ENCODE measurements around the gene TDP2. TPM values are rescaled to one million over a fixed set of nuclear protein-coding genes. Genes with fewer than 3 reads are reported as not detected.

TDP2 gene
- total and polyA plus RNA-seq, 2 donors (not counting 1 experiment from before 2014, with no cell fraction given) = 19.4 to 63.5 TPM

DNA sequence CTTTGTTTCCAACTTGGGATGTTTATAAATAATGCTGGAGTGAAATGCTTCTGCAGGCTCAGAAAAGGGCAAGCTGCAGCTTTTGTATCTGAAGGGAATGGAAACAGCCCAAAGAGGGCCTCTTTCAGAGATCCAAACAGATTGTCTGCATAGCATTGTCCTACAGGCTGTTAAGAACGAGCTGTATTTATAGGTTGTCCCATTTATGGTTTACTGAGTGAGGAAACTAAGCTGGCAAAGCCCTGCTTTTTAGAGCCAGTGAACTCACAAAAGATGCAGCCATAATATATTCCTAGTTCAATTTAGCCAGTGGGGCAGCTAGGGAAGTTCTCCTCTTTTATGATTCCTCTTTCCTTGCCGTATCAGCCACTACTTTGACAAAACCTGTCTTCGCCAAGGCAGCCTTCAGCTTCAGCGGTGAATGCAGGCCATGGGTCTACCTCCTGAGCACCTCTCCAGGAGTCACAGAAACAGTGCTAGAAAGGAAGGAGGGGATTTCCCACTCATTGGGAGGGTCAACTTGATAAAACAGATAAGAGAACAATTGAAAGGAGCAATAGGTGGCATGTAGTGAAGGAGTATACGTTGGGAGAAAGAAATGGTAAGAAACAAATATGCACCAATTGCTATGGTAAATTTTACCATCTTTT lies 35.7 kb downstream of the TDP2 start:
- no peak overlapping the region for H3K27ac Mint-ChIP-seq
- 100% methylated on average over 2 of the region's 5 CpGs for WGBS (ENCODE audit: insufficient coverage)
- intact Hi-C loops (cut with micrococcal nuclease) = no loop called here
- peaks cover 0 to 6% (median 0%) of the 10 kb centered on the region in 4 experiments for H3K27me3 ChIP-seq (replicated peaks in 1 of 4; ENCODE audit: control extremely low read depth in 1 of 4, control insufficient read depth in 3 of 4, insufficient read depth in 4 of 4, low read length in 3 of 4)
- no peak for DNase-seq
- no peak overlapping the region for H3K27ac ChIP-seq (ENCODE audit: low read length in 2 of 2)
- H3K4me3 Mint-ChIP-seq = no peak overlapping the region
- POLR2A ChIA-PET = no interaction called here
- no peaks in the 10 kb centered on the region for H4K20me1 ChIP-seq (ENCODE audit: control insufficient read depth, insufficient read depth, low read length, poor library complexity, severe bottlenecking)
- peaks cover 13% of the 10 kb centered on the region for H3K27me3 Mint-ChIP-seq
- no peaks in the 10 kb centered on the region for H3K79me2 ChIP-seq (ENCODE audit: control insufficient read depth, insufficient read depth, low read length)
- CTCF ChIA-PET = interaction anchor here (0.6 to 1.6 kb wide), 2 partner anchors 49 to 496 kb away, joined by 3 to 5 read pairs; no protein-coding TSS in a partner anchor
- H2AFZ ChIP-seq (ENCODE audit: insufficient read depth, low read depth, low read length, poor library complexity, severe bottlenecking) = no peak overlapping the region
- H3K4me3 ChIP-seq (ENCODE audit: control extremely low read depth in 1 of 5, extremely low read depth in 1 of 5, insufficient read depth in 1 of 5, low read depth in 2 of 5, low read length in 4 of 5) = no peak overlapping the region
- H3K4me1 Mint-ChIP-seq = no peaks in the 10 kb centered on the region
- no peaks in the 10 kb centered on the region for H3K4me1 ChIP-seq (ENCODE audit: control insufficient read depth in 2 of 2, insufficient read depth in 2 of 2, low read length in 2 of 2)
- no peaks in the 10 kb centered on the region for H3K9me3 Mint-ChIP-seq (ENCODE audit: insufficient read depth)
- no peaks in the 10 kb centered on the region for H3K36me3 ChIP-seq (replicated peaks in 1 of 2; ENCODE audit: control extremely low read depth in 1 of 2, control insufficient read depth in 1 of 2, extremely low read depth in 1 of 2, insufficient read depth in 2 of 2, low read length in 1 of 2)
- no peak overlapping the region for H3K9ac ChIP-seq (ENCODE audit: low read length)
- TF ChIP-seq EZH2 (IDR thresholded peaks at IDR 0.05; ENCODE audit: borderline replicate concordance, insufficient read depth, low read depth, low read length, poor library complexity, severe bottlenecking) (no peak), CTCF (IDR thresholded peaks at IDR 0.05) (no peak)
- H3K9me3 ChIP-seq (ENCODE audit: control extremely low read depth in 1 of 3, control insufficient read depth in 2 of 3, insufficient read depth in 1 of 3, low read length in 2 of 3) = peaks cover 2 to 4% (median 3%) of the 10 kb centered on the region in 3 donors
- no peak overlapping the region for H3K4me2 ChIP-seq (replicated peaks; ENCODE audit: low read depth, low read length, poor library complexity, severe bottlenecking)
- ATAC-seq (ENCODE audit: low read depth) = no peak

- DNase-seq = no peak
- ChIA-PET POLR2A (no interaction called here), CTCF (interaction anchor here (1.4 kb wide), 1 partner anchor 41 kb away, joined by 4 read pairs; no protein-coding TSS in a partner anchor)
- Histone ChIP-seq H3K4me3 (ENCODE audit: control extremely low read depth in 1 of 5, extremely low read depth in 1 of 5, insufficient read depth in 1 of 5, low read depth in 2 of 5, low read length in 4 of 5) (no peak overlapping the region), H3K36me3 (replicated peaks in 1 of 2; ENCODE audit: control extremely low read depth in 1 of 2, control insufficient read depth in 1 of 2, extremely low read depth in 1 of 2, insufficient read depth in 2 of 2, low read length in 1 of 2) (no peaks in the 10 kb centered on the region), H3K27me3 (replicated peaks in 1 of 4; ENCODE audit: control extremely low read depth in 1 of 4, control insufficient read depth in 3 of 4, insufficient read depth in 4 of 4, low read length in 3 of 4) (no peaks in the 10 kb centered on the region), H2AFZ (ENCODE audit: insufficient read depth, low read depth, low read length, poor library complexity, severe bottlenecking) (no peak overlapping the region), H3K4me1 (ENCODE audit: control insufficient read depth in 2 of 2, insufficient read depth in 2 of 2, low read length in 2 of 2) (no peaks in the 10 kb centered on the region), H3K27ac (ENCODE audit: low read length in 2 of 2) (no peak overlapping the region), H3K9me3 (ENCODE audit: control extremely low read depth in 1 of 3, control insufficient read depth in 2 of 3, insufficient read depth in 1 of 3, low read length in 2 of 3) (peaks cover 0 to 3% (median 0%) of the 10 kb centered on the region in 3 donors), H3K79me2 (ENCODE audit: control insufficient read depth, insufficient read depth, low read length) (no peaks in the 10 kb centered on the region), H3K9ac (ENCODE audit: low read length) (no peak overlapping the region), H3K4me2 (replicated peaks; ENCODE audit: low read depth, low read length, poor library complexity, severe bottlenecking) (no peak overlapping the region), H4K20me1 (ENCODE audit: control insufficient read depth, insufficient read depth, low read length, poor library complexity, severe bottlenecking) (no peaks in the 10 kb centered on the region)
- no peak overlapping the region for H3K27ac Mint-ChIP-seq
- ATAC-seq (ENCODE audit: low read depth) = no peak
- no peaks in the 10 kb centered on the region for H3K9me3 Mint-ChIP-seq (ENCODE audit: insufficient read depth)
- H3K27me3 Mint-ChIP-seq = peaks cover 3% of the 10 kb centered on the region
- no peak overlapping the region for H3K4me3 Mint-ChIP-seq
- TF ChIP-seq EZH2 (IDR thresholded peaks at IDR 0.05; ENCODE audit: borderline replicate concordance, insufficient read depth, low read depth, low read length, poor library complexity, severe bottlenecking) (no peak), CTCF (IDR thresholded peaks at IDR 0.05) (no peak)
- intact Hi-C loops (cut with micrococcal nuclease) = no loop called here
- no peaks in the 10 kb centered on the region for H3K4me1 Mint-ChIP-seq
- WGBS (ENCODE audit: insufficient coverage) = 92% methylated on average over 5 of the region's 7 CpGs
Measured at GRCh38 chr6:24621626-24622289, 44.9 kb downstream of the TDP2 start.

Measured in B cell (primary cell).